GM18517 (cell line): ENCODE results near the gene ATP6V1B1.
"Not testable (repeated sequence)": the region's sequence is repeated elsewhere in the genome, so short reads cannot be mapped to it uniquely, and the experiment has no call there.

Source experiments
- ATAC-seq: cut with Tn5 transposase; IDR thresholded peaks from one replicate; pipeline ENCODE4 v1.9.1; 2021; ENCODE audit warnings: mild to moderate bottlenecking, moderate library complexity; ENCODE audit not compliant: unreplicated experiment

Gene ATP6V1B1

DNA sequence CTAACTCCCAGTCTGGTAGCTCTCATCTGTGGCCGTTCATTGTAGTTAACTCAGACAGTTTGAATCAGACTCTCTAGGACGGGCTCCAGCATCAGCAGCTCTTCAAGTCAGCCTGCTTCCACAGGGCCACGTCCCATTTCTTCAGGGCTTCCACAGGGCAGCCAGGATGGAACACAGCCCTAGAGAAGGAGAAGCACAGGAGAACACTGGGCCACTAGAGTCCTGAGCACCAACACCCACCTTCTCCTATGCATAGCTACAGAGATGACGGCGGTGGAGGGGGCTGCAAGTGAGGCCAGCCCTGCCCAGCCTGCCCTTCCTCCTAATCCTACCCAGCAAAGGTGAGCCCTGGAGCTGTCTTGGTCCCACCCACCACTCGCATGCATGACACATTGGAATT lies 69.2 kb downstream of the ATP6V1B1 start:
- ATAC-seq, result no peak

- no peak for ATAC-seq
Measured at GRCh38 chr2:71005271-71006202, 69.8 kb downstream of the ATP6V1B1 start.

- no peak for ATAC-seq
Measured at GRCh38 chr2:71006323-71006722, 70.6 kb downstream of the ATP6V1B1 start.

DNA sequence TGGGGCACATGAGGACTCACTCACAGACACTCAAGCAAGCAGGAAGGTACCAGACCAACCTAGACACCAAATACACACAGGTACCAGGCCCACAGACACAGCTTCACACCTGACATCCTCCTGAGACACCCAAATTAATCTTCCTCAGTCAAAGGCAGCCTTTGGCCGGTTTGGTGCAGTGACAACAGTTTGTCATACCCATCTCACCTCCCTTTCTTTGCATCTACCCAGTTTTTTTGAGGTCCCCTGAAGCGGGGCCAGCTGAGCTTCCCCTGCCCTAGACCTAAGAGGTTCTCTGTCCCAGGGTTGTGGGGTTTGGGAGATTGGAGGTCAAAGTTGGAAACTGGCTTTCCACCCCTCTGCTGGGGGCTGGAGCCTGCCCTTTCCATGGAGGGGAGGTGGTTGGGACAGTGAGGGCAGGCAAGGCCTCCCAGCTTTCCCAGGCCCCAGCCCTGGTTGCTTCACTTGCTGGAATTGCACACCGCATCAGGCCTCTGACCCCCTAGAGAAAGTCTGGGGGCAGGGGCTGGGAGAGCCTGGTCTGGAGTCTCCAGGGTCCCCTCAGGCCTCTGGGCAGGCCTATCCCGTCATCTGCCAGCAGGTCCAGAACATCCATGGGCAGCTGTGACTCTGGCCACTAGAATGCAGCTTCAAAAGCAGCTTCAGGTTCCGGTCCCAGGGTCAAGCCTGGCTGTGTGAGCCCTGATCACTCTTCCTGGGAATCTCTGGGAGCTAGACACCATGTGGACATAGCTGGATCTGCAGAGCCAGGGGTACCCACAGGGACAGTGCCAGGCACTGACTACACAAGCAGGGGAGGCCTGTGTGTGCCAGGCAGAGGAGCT lies 71.5 kb downstream of the ATP6V1B1 start:
- no peak for ATAC-seq

DNA sequence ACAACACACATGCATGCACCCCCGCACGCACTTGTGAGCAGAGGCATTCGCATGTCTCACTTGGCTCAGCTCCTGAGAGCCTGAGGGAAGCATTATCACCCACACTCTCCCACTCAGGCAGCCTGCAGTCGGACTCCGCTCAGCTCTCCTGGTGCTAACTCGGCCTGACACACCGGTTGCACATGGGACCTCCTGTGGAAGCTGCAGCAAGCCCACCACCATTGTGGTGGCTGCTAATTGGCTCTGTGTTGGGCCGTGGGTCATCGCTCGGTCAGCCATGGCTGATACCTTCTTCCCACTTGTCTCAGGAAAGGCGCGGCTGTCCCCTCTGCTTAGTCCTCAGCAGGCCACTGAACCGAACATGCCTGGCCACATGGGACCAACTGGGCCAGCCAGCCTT lies 72.6 kb downstream of the ATP6V1B1 start:
- ATAC-seq, result no peak

DNA sequence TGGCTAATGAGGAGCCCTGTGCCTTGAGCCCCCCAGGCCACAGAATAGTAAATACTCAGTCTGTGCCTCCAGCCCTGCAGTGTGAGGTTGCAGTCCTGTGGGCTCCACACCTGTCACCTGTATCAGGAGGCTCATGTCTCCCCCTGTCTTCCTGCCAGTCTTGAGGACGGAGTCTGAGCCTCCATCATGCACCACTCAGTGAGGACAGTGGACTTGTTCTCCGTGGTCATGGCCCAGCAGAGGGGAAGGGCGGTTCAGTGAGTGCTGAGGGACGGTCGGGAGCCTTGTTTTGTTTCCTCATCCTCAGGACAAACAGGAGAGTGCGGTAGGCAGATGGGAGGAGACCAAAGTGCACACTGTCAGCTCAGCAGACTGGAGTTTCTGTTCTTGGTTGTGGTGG lies 76.1 kb downstream of the ATP6V1B1 start:
- ATAC-seq, result not testable (repeated sequence)
